ENCODE measurements around the gene DLD.
"Not testable (repeated sequence)": the region's sequence is repeated elsewhere in the genome, so short reads cannot be mapped to it uniquely, and the experiment has no call there.

DLD gene, protein sequence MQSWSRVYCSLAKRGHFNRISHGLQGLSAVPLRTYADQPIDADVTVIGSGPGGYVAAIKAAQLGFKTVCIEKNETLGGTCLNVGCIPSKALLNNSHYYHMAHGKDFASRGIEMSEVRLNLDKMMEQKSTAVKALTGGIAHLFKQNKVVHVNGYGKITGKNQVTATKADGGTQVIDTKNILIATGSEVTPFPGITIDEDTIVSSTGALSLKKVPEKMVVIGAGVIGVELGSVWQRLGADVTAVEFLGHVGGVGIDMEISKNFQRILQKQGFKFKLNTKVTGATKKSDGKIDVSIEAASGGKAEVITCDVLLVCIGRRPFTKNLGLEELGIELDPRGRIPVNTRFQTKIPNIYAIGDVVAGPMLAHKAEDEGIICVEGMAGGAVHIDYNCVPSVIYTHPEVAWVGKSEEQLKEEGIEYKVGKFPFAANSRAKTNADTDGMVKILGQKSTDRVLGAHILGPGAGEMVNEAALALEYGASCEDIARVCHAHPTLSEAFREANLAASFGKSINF

GRCh38 chr7:107890962-107891635 lies at the start of gene DLD:
Gene DLD (plus strand): TSS chr7:107891183. CDS start chr7:107891251, 68 bp downstream.
- DNase-seq (ENCODE audit: low spot score): peak; percentile 93

DNA sequence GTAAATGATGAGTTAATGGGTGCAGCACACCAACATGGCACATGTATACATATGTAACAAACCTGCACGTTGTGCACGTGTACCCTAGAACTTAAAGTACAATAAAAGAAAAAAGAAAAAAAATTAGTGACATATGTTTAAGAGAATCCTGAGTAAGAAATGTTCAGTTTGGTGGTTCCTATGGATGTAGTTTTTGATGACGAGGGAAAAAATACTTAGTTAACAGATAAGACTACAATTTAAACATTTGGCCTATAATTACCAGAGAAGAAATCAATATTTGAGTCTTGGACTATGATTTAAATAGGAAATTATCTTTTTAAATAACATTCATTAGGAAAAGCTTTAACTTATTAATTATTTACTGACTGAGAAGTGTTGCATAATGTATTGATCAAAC lies 48.8 kb upstream of the DLD start:
- DNase-seq (ENCODE audit: low spot score): no peak

GRCh38 chr7:107843184-107843583 lies 47.8 kb upstream of the DLD start:
- no peak for DNase-seq (ENCODE audit: low spot score)

DNA sequence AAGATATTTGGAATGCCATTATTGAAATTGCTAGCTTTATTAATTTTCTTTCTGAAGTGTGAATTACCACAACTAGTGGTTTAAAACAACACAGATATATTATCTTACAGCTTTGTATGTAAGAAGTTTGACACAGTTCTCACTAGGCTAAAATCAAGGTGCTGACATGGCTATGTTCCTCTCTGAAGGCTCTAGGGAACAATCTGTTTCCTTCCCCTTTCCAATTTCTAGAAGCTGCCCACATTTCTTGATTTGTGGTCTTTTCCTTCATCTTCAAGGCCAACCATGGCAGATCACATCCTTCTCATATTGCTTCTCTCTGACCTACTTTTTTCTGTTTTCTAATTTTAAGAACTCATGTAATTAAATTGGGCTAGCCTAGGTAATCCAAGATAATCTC lies 44.7 kb upstream of the DLD start:
- DNase-seq (ENCODE audit: low spot score): no peak

DNA sequence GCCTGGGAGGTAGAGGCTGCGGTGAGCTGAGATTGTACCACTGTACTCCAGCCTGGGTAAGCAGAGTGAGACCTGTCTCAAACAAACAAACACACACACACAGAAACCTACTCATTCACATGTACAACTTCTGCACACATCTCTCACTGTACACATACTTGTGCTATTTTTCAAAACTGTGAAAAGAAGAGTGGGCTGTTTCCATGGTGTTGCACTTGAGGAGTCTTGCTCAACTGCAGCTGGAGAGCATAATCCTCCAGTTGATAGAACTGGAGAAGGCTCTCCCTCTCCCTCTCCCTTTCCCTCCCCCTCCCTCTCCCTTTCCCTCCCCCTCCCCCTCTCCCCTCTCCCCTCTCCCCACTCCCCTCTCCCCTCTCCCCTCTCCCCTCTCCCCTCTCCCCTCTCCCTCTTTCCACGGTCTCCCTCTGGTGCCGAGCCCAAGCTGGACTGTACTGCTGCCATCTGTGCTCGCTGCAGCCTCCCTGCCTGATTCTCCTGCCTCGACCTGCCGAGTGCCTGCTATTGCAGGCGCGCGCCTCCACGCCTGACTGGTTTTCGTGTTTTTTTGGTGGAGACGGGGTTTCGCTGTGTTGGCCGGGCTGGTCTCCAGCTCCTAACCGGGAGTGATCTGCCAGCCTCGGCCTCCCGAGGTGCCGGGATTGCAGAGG lies 43.7 kb upstream of the DLD start:
- no peak for DNase-seq (ENCODE audit: low spot score)

DNA sequence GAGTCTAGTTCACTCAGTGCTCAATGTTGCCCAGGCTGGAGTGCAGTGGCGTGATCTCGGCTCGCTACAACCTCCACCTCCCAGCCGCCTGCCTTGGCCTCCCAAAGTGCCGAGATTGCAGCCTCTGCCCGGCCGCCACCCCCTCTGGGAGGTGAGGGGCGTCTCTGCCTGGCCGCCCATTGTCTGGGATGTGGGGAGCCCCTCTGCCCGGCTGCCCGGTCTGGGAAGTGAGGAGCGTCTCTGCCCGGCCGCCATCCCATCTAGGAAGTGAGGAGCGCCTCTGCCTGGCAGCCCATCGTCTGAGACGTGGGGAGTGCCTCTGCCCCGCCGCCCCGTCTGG lies 43.2 kb upstream of the DLD start:
- not testable (repeated sequence) for DNase-seq (ENCODE audit: low spot score)

- DNase-seq (ENCODE audit: low spot score): not testable (repeated sequence)
Observed at GRCh38 chr7:107848211-107848610, 42.8 kb upstream of the DLD start.

- DNase-seq (ENCODE audit: low spot score): no peak
Observed at GRCh38 chr7:107850216-107850615, 40.8 kb upstream of the DLD start.

- DNase-seq (ENCODE audit: low spot score): no peak
Observed at GRCh38 chr7:107850643-107851042, 40.3 kb upstream of the DLD start.

DNA sequence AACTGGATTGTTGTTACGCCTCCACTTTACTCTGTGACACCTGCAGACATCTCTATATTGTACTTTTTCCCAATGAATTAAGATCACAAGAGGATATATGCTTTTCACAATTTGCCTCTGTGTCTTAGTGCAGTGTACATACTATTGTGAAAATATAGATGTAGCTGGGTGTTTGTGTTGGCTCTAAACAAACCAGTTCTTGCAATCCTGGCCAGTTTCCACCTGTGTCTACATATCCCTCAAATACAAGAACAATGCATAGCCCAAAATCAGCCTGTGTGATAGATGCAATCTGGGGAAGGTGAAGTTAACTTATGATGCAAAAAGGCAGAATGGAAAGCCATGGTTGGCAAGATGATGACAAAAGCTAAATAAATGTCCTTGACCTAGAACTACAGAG lies 36.5 kb upstream of the DLD start:
- DNase-seq (ENCODE audit: low spot score): no peak

GRCh38 chr7:107854989-107855388 lies 36.0 kb upstream of the DLD start:
- no peak for DNase-seq (ENCODE audit: low spot score)

DNA sequence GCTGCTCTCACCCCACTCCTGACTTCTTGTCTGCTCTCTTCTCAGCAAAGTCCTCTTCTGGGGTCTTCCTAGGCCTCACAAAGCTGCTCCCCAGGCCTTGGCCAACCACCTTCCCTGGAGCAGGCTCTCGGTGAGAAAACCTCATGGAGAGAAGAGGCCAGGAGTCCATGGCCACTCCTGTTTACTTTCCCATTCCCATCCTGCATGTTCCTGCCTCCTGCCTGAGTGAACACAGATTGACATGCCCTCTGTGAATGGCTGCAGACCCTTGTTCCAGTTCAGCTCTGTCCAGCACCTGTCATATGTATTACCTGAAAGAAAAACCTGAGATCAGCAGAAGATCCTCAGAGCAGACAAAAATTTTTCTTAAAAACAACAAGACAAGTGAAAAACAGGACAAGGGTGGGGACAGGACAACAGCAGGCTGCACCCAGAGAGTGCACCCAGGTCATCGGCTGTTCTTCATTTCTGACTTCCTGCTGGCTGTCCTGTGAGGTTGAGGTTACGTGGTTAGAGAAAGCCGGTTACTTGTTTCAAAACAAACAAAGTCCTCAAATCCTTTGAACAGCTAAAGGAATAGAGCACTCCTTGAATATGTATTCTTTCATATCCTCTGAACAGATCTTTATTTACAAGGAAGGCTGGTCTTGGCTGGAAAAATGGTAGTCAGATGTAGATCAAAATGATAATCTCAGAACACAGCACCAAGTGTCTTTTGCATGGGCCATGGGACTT lies 34.0 kb upstream of the DLD start:
- no peak for DNase-seq (ENCODE audit: low spot score)

- no peak for DNase-seq (ENCODE audit: low spot score)
Observed at GRCh38 chr7:107857541-107857912, 33.5 kb upstream of the DLD start.

- DNase-seq (ENCODE audit: low spot score): no peak
Observed at GRCh38 chr7:107858280-107858679, 32.7 kb upstream of the DLD start.

DNA sequence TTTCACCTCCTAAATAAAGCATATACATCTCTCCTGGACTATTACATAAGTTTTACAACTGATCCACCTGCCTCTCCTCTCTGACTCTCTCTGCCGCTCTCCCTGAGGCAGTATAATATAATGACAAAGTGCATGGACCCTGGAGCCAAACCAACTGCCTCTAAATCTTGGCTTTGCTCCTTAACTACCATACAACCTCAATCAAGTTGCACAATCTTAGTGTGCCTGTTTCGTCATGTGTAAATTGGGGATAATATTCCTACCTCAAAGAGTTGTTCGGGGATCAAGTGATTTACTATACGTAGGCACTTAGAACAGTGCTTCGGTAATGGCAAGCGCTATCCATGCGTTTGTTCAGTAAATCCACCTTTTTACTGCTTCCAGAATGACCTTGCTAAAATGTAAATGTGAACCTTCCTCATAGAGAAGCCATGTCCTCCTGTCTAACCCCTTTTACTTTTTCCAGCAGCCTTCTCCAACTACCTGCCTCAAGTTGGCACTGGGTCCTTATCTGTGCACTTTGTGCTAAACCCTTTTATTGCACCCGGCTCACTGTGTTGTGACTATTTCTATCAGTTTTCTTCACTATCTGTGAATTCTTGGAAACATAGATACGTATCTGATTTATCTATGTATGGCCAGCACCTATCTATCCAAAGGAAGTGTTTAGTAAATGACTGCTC lies 30.6 kb upstream of the DLD start:
- DNase-seq (ENCODE audit: low spot score): no peak

DNA sequence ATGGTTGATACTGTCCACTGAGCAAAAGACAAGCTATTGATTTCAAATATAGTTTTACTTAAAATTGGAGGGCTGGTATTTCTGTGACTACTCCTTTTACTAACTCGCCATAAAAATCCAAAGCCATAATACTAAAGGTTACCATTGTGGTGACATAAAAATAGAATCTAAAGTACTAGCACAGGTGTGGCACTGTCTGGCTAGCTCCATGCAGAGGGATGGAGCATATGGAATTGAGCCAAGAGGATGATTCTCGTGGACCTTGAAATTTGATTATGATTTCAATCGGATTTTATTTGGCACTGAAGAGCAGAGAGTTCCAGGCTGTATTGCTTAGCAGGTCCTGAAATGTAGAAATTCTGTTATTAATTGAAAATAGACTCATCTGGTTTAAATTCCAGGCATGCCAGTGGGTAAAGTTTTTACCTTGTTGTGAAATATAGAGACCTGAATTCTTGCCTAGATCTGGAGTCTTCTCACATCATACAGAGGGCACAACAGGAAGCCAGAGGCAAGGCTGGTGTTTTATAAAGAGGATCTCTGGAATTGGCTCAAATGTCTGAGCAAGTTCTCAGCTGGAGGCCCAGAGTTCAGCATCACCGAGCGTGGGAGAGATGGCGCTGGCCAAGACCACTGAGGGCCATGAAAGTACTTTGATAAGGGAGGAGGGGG lies 29.9 kb upstream of the DLD start:
- no peak for DNase-seq (ENCODE audit: low spot score)

DNA sequence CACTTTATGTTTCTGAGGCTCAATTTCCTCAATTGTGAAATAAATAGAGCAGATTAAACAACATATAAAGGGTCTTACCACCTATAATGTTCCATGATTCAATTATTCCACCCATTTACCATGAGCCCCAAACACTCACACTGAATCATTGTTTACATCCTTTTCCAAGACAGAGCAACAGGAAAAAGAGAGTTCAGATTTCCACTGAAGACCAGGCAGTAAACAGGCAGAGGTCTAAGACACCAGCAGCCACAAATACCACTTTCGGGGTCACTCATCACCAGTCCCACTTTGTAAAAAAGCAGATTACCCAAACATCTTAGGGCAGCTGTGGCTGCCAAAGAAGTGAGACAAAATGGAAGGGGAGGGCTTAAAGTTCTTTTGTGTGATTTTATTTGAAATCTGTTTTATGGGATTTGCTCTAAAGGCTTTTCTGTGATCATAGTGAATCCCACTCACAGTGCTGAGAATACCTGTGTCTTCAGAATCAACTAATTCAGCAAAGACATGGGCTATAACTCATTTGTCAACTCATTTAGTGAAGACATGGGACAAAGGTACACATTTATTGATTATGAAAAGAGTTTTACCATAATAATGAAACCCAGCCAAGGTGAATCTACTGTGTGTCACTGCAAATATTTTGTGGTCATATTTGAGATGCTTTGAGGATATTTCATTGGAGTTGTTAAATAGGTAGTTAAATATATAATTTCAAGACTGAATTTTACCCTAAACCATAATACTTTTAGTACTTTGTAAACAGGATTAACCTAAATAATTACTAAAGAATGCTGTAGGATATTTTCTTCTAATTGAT lies 24.8 kb upstream of the DLD start:
- DNase-seq (ENCODE audit: low spot score): no peak

DNA sequence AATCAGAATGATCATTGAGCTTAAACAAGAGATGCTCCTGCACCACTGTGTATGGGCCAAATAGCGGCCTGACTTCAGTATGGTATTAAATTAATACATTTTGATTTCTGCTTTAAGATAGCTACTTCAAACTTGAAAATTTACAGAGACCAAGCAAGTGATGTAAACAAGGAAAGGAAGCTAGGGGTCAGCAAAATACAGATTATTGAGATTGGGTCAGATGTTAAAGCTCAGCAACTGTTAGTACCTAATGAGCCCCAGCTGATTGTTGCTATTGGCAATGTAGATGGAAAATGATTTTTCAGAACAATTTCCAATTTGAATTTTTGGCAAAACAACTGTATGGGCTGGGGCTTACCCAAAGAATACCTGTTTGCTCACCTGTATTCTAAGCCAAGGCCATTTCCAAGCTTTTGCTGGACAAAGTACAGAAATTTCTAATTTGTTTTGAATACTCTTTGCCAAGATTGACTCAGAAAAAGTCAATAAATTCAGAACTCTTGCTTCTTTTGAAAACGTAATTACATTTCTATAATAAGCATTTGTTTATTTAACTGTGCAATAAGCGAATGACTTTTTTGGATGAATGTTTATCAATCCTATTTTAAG lies 23.0 kb upstream of the DLD start:
- DNase-seq (ENCODE audit: low spot score): no peak

DNA sequence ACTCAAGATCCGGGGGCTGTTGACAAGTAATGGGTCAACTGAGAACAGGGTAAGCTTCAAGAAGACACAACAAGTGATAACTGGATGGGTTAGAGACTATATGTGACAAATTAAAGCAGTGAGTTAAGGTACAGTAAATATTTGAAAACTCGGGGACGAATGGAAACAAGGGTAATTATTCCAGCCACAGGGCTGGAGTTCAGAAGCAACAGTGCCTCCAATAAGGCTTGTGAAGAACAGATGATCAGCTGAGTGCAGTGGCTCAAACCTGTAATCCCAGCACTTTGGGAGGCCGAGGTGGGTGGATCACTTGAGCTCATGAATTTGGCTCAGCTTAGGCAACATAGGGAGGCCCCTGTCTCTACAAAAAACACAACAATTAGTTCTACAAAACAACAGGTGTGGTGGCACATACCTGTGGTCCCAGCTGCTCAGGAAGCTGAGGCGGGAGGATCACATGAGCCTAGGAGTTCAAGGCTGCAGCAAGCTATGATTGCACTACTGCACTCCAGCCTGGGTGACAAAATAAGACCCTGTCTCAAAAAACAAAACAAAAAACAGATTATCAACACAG lies 20.5 kb upstream of the DLD start:
- no peak for DNase-seq (ENCODE audit: low spot score)

- DNase-seq (ENCODE audit: low spot score): no peak
Observed at GRCh38 chr7:107874111-107874510, 16.9 kb upstream of the DLD start.
